OCI-LY1 (cell line): ENCODE results near the gene ARFGAP1.
"Not testable (repeated sequence)": the region's sequence is repeated elsewhere in the genome, so short reads cannot be mapped to it uniquely, and the experiment has no call there.

Experiments used
- H2AFZ ChIP-seq: fragments of 200-600 bp; sonication (generic), shearing (Covaris generic); 2 replicates; pipeline ENCODE4 v1.6.0; 2014; ENCODE audit warnings: antibody characterized with exemption, mild to moderate bottlenecking, low read length
- H3F3A ChIP-seq: fragments of 200-600 bp; sonication (generic), shearing (Covaris generic); 2 replicates; pipeline ENCODE4 v1.6.0; 2014; ENCODE audit warnings: mild to moderate bottlenecking, antibody characterized with exemption, low read length, moderate library complexity; ENCODE audit not compliant: insufficient read depth
- H3K27ac ChIP-seq: fragments of 200-600 bp; sonication (generic); 2 replicates; pipeline ENCODE4 v1.5.1; 2014; ENCODE audit warnings: low read length, mixed run types, mild to moderate bottlenecking, low read depth; ENCODE audit not compliant: poor library complexity, severe bottlenecking
- H3K27me3 ChIP-seq: fragments of 200-600 bp; sonication (generic); 2 replicates; pipeline ENCODE4 v1.6.0; 2014; ENCODE audit warnings: antibody characterized with exemption, mild to moderate bottlenecking, low read length, moderate library complexity; ENCODE audit not compliant: insufficient read depth
- H3K36me3 ChIP-seq: fragments of 200-600 bp; sonication (generic); 2 replicates; pipeline ENCODE4 v1.6.1; 2014; ENCODE audit warnings: mild to moderate bottlenecking, antibody characterized with exemption, low read length, moderate library complexity, mixed read lengths; ENCODE audit not compliant: insufficient read depth
- H3K4me1 ChIP-seq: fragments of 200-600 bp; sonication (generic); 2 replicates; pipeline ENCODE4 v1.5.1; 2014; ENCODE audit warnings: mild to moderate bottlenecking, low read length, moderate library complexity; ENCODE audit not compliant: insufficient read depth, severe bottlenecking
- H3K4me2 ChIP-seq: fragments of 200-600 bp; sonication (generic), shearing (Covaris generic); 2 replicates; pipeline ENCODE4 v1.6.1; 2014; ENCODE audit warnings: low read length
- H3K4me3 ChIP-seq: fragments of 200-600 bp; sonication (generic); 2 replicates; pipeline ENCODE4 v1.5.1; 2014; ENCODE audit warnings: low read length, low read depth, mild to moderate bottlenecking, mixed read lengths; ENCODE audit not compliant: poor library complexity, severe bottlenecking
- H3K79me2 ChIP-seq: fragments of 200-600 bp; shearing (Covaris generic); 2 replicates; pipeline ENCODE4 v1.6.1; 2016; ENCODE audit warnings: mixed run types, low read length, mixed read lengths; ENCODE audit not compliant: insufficient read depth
- H3K9ac ChIP-seq: fragments of 200-600 bp; sonication (generic), shearing (Covaris generic); 2 replicates; pipeline ENCODE4 v1.6.1; 2014; ENCODE audit warnings: mild to moderate bottlenecking, low read length, mixed read lengths
- H3K9me2 ChIP-seq: fragments of 200-600 bp; sonication (generic), shearing (Covaris generic); 2 replicates; pipeline ENCODE4 v1.6.1; 2014; ENCODE audit warnings: low read depth, mild to moderate bottlenecking, low read length, mixed read lengths
- H3K9me3 ChIP-seq: fragments of 200-600 bp; shearing (Covaris generic); 2 replicates; pipeline ENCODE4 v1.6.1; 2014; ENCODE audit warnings: low read length, mixed read lengths
- H4K20me1 ChIP-seq: fragments of 200-600 bp; sonication (generic), shearing (Covaris generic); 2 replicates; pipeline ENCODE4 v1.6.0; 2016; ENCODE audit warnings: mild to moderate bottlenecking, low read length; ENCODE audit not compliant: insufficient read depth
- EZH2 ChIP-seq: fragments of 200-600 bp; sonication (generic), shearing (Covaris generic); IDR thresholded peaks from 2 replicates; pipeline ENCODE4 v1.8.0; 2017; ENCODE audit warnings: borderline replicate concordance, mixed run types, mild to moderate bottlenecking, antibody characterized with exemption, low read length, moderate library complexity, mixed read lengths
- TF ChIP-seq, protein P1 (sequence below): fragments of 200-600 bp; sonication (generic), shearing (Covaris generic); IDR thresholded peaks from 2 replicates; pipeline ENCODE4 v1.5.1; 2017; ENCODE audit warnings: mild to moderate bottlenecking, antibody characterized with exemption, low read length, moderate library complexity, mixed read lengths

The ARFGAP1 gene

DNA sequence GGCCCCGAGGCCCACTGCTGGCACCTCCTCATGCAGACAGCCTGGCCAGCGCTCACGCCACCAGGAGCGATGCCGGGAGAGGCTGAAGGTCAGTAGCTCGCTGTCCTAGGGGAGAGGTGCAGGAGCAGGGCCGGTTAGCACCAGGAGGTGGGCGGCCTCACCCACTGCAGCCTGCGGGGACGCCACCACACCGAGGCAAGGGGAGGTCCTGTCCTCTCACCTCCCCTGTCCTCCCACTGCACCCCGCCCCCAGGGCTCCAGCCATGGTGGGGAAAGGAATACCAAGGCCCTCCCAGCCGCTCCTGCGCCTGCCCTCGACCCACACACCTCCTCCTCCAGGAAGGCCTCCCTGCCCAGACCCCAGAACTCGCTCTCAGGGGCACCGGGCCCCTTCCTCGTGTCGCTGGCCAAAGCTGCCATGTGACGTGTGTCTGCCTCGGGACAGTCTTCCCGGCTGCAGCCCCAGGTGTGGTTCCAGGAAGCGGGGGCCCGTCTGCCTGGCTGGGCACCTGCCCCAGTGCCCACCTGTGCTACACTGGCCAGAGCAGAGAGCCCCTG lies 24.9 kb upstream of the ARFGAP1 start:
- Histone ChIP-seq H3K9me3 (no peaks in the 10 kb centered on the region), H3K4me3 (no peak overlapping the region), H3K9ac (no peak overlapping the region), H3K27ac (no peak overlapping the region), H3K9me2 (no peaks in the 10 kb centered on the region), H3K4me1 (no peaks in the 10 kb centered on the region), H4K20me1 (no peaks in the 10 kb centered on the region), H3F3A (no peaks in the 10 kb centered on the region), H3K79me2 (no peaks in the 10 kb centered on the region), H2AFZ (no peak overlapping the region), H3K36me3 (no peaks in the 10 kb centered on the region), H3K27me3 (peaks cover 4% of the 10 kb centered on the region; the same call in 1 of the 2 replicates), H3K4me2 (no peak overlapping the region)
- no peak for TF ChIP-seq EZH2
- TF ChIP-seq, protein P1, sequence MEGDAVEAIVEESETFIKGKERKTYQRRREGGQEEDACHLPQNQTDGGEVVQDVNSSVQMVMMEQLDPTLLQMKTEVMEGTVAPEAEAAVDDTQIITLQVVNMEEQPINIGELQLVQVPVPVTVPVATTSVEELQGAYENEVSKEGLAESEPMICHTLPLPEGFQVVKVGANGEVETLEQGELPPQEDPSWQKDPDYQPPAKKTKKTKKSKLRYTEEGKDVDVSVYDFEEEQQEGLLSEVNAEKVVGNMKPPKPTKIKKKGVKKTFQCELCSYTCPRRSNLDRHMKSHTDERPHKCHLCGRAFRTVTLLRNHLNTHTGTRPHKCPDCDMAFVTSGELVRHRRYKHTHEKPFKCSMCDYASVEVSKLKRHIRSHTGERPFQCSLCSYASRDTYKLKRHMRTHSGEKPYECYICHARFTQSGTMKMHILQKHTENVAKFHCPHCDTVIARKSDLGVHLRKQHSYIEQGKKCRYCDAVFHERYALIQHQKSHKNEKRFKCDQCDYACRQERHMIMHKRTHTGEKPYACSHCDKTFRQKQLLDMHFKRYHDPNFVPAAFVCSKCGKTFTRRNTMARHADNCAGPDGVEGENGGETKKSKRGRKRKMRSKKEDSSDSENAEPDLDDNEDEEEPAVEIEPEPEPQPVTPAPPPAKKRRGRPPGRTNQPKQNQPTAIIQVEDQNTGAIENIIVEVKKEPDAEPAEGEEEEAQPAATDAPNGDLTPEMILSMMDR = no peak

DNA sequence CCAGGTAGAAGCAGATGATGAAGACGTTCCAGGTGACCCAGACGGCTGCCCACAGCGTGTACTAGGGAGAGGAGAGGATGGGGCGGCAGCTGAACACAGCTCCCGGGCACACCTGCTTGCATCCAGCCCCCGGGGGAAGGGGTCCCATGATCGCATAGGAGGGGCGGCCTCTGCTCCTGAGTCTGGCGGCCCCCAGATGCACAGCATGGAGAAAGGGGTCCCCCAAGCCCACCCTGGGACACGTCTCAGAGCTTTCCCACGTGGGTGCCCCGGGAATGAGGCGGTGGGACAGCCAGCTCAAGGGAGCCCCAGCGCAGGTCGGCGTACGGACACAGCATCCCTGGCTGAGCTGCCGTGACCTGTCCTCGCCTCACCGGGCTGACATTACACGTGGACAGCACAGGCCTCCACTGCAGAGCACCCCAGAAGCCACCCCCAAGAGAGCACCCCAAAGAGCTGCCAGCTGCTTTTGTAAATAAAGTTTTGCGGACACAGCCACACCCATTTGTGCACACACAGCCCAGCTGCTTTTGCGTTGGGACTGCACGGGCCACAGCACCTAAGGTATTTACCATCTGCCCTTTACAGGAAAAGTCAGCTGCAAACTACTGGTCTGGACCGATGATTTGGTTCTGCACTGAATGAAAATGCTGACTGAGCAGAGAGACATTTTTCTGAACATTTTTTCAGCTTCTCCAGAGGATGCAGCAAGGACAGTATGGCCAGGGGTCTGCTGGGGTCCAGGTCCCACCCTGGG lies 23.6 kb upstream of the ARFGAP1 start:
- TF ChIP-seq, protein P1 = no peak
- TF ChIP-seq EZH2 = no peak
- Histone ChIP-seq H3K9me2 (no peaks in the 10 kb centered on the region), H4K20me1 (no peaks in the 10 kb centered on the region), H3F3A (no peaks in the 10 kb centered on the region), H2AFZ (no peak overlapping the region), H3K4me2 (no peak overlapping the region), H3K9ac (no peak overlapping the region), H3K36me3 (no peaks in the 10 kb centered on the region), H3K9me3 (no peaks in the 10 kb centered on the region), H3K4me1 (no peaks in the 10 kb centered on the region), H3K27ac (no peak overlapping the region), H3K4me3 (no peak overlapping the region), H3K79me2 (no peaks in the 10 kb centered on the region), H3K27me3 (0 out of 2 replicates have a peak, but pooled peaks cover 4% of the 10 kb centered on the region)

DNA sequence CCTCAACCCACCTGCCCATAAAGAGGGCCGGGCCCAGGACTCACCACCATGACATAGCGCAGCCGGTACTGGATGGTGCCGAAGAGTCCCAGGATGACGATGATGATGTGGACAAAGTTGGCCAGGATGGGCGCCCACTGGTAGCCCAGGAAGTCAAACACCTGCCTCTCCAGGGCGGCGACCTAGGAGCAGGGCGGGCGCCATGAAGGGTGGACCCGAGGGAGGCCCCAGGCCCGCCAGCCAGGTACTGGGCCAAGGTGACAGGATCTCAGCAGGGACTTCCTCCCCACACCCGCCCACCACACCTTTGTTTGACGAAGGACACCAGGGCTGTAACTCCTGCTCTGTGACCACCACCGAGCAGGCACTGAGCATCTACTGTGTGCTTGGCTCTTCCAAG lies 22.7 kb upstream of the ARFGAP1 start:
- Histone ChIP-seq H3K9ac (no peak overlapping the region), H3K4me1 (no peaks in the 10 kb centered on the region), H3K79me2 (no peaks in the 10 kb centered on the region), H3K4me2 (no peak overlapping the region), H3K36me3 (no peaks in the 10 kb centered on the region), H3K4me3 (no peak overlapping the region), H3F3A (no peaks in the 10 kb centered on the region), H3K27ac (no peak overlapping the region), H3K27me3 (0 out of 2 replicates have a peak, but pooled peaks cover 4% of the 10 kb centered on the region), H3K9me2 (no peaks in the 10 kb centered on the region), H3K9me3 (no peaks in the 10 kb centered on the region), H4K20me1 (no peaks in the 10 kb centered on the region), H2AFZ (no peak overlapping the region)
- no peak for TF ChIP-seq EZH2
- TF ChIP-seq, protein P1 = no peak

DNA sequence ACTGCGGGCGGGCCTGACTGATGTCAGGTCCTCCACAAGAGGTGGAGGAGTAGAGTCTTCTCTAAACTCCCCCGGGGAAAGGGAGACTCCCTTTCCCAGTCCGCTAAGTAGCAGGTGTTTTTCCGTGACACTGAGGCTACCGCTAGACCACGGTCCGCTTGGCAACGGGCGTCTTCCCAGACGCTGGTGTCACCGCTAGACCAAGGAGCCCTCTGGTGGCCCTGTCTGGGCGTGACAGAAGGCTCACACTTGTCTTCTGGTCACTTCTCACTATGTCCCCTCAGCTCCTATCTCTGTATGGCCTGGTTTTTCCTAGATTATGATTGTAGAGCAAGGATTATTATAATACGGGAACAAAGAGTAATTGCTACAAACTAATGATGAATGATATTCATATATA lies 21.3 kb upstream of the ARFGAP1 start:
- H3F3A ChIP-seq, H4K20me1 ChIP-seq, H3K79me2 ChIP-seq, H3K9ac ChIP-seq, H3K4me3 ChIP-seq, H3K9me3 ChIP-seq, H2AFZ ChIP-seq, H3K27me3 ChIP-seq, H3K4me2 ChIP-seq, H3K4me1 ChIP-seq, H3K9me2 ChIP-seq, H3K36me3 ChIP-seq, H3K27ac ChIP-seq: not testable (repeated sequence)
